NOMO-1 treated with dmso at 0.1 percent for 144 hours (cell line): ENCODE results near the gene PDCD4.

ENCODE experiments used
- DNase-seq: peaks from one replicate; lab custom pipeline; 2025; ENCODE audit not compliant: unreplicated experiment; lab: John Stamatoyannopoulos, UW

Gene PDCD4

DNA sequence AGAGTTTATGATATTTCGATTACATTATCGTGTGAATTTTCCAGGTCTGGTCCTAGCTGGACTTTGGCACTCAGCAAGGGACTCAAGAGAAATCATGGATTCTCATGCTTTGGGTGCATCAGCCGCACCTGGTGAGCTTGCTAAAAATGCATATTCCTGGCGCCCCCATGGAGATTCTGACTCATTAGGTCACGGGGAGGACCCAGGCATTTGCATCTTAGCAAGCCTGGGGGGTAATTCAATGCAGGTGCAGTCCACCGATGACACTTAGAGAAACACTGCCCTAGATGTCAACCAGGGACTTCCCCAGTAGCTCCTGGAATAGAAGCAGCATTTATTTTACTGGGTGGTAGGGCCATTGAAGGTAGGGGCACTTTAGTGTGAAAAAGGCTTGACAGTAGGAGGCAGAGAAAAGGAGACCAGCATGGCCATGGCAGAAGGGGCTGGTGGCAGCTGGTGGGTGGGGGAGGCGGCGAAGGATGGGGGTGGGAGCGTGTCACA lies 29.9 kb upstream of the PDCD4 start:
- DNase-seq: no peak

DNA sequence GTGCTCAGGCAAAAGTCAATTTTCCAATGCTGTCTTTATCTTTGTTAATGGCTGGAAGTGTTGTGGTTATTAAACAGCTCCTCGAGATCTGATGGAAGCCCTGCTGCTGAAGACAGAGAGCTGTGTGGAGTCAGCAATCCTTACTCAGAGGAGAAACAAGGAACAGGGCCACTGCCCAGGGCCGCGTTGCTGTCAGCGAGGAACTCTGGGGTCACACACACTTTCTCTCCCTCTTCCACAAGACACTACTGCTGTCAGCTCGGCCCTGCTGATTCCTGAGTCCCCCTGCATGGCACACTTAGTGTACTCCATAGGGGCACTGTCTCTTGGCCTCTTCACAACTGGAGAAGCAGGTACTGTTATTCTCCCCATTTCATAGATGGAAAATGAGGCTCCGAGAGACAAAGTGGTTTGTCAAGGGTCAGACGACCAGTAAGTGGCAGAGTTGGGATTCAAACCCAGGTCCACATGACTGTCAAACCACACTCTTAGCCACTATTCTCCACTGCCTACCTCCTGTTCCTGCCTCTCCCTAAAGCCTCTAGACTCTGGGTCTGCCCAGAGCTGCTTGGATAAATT lies 29.3 kb upstream of the PDCD4 start:
- no peak for DNase-seq

DNA sequence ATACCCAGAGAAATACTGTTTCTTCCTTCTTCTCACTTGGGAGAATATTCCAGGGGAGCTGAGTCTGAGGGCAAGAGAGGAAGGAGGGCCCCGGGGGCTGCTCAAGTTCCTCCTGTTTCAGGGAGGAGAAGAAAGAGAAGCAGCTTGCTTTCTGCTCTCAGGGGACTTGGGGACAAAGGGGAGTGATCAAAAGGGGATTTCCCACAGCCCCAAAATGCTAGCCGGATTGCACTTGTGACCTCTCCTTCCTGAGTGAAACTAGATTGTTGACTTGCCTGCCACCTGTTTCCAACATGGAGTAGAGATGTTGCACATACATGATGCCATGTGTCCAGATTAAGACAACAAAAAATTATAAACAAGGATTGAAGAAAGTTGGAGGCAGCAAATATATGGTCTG lies 28.7 kb upstream of the PDCD4 start:
- no peak for DNase-seq

DNA sequence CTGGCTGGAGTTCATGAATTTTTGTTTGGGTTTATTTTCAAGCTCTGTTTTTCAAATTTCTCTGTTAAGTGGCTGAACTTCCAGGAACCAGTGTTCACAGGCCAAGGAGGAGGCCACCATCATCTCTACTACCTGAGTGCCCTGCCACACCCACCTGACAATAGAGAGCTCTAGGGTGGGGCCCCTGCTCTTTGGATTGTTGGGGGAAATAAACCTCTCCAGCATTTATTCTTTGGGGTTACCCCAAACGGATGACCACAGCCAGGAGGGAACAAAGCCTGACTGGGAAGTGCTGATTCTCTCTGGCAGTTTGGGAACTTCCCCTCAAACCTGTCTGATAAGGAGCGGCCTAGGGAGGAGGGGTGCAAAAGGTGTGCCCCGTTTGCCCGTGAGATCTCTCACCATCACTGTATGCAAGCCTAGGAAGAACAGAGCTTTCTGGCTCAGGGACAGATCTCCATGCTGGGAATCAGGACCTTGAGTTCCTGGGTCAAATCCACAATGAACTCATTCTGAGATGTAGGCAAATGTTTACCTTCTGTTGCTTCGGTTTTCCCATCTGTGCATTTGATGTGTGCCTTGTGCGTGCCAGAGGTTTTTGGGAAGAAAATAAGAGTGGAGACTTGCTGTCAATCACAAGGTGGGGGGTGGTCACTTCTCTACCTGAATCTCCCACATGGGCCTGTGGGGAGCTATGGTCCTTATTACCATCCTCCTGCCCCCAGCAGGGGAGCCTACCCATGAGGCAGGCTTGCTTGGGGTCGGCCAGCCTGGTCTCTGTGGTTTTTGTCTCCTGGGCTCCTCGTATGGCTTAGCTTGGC lies 27.7 kb upstream of the PDCD4 start:
- DNase-seq: no peak

DNA sequence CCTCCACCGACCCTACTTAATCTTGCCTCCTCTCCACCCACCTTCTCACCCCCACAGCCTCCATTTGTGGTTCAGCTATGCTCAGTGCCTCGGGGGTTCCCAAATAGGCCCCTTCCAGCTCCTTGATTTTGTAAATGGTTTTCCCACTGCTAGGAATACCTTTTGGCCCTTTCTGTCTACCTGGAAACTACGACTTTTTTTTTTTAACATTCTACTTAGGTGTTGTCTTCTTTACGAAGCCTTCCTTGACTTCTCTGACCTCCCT lies 27.2 kb upstream of the PDCD4 start:
- DNase-seq: no peak

DNA sequence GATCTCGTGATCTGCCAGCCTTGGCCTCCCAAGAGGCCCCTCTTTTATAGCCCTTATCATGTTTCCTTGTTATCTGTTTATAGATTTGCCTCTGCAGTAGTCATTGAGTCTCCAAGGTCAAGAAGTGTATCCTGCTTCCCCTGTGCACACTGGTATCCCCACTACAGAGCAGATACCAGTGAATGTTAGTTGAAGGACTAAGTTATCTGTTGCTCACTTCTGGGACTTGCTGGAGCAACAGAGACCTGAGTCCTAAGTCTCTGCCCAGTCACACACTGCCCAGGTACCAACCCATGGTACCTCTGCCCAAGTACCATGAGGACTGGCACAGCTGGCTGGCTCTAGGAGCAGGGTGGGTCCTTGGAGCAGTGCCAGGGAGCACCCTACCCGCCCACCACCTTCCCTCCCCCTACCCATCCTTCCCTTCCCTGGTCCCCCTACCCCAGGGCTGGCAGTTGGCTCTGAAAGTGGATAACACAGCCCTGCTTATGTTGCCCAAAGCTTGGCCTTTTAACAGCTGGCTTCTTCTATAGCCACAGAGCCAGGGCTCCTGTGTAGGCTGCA lies 26.5 kb upstream of the PDCD4 start:
- no peak for DNase-seq

DNA sequence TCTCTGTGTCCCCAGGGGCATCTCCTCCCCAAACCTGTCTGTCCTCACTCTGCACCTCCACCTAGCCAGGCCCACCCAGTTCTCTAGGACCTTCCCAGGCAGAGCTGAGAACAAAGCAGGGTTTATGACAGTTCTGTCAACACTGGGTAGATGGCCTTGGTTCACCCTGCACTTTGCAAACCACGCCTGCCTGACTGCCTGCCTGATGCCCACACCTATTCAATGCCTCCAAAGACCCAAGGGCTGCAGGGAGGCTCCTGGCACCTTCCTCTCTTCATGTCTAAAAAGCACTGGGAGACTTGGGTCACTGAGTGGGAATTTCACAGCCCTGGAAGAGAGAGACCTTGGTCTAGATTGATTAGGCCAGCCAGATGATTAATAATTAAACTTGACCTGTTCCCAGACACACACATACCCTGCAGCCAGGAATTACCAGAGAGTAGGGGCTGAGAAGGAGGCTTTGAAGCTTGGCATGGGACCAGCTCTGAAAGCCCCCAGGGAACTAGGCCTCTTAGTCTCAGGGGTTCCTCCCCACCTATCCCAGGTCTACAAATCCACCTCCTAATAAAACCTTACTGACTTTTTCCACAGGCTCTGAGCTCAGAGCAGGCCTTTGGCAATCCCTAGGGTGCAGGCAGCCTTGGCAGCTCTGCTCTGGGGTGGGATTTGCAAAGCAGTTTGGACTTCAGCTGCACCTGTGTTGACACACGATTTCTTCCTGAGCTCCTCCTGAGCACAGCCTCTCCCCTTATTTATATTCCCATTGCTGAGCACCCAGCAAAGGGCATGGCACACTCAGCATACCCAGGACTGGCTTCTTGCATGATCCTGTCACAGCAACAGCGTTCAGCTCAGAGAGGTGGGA lies 25.7 kb upstream of the PDCD4 start:
- DNase-seq: no peak

DNA sequence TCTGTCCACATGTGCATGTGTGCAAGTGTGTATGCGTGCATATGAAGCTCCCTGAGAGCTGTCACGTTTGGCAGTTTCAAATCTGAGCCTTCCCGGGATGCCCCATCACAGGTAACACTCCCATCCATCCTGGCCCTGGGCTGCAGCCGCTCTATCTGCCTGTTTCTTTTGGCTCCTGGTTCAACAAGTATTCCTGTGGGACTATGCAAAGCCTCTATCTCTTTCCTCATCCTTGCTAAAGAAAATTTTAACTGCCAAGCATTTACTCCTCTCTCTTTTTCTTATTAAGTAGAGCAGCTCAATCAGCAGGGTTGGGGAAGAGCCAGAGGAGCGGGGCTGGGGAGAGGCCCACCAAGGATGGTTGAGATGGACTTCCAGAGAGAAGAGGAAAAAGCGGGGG lies 24.4 kb upstream of the PDCD4 start:
- no peak for DNase-seq

DNA sequence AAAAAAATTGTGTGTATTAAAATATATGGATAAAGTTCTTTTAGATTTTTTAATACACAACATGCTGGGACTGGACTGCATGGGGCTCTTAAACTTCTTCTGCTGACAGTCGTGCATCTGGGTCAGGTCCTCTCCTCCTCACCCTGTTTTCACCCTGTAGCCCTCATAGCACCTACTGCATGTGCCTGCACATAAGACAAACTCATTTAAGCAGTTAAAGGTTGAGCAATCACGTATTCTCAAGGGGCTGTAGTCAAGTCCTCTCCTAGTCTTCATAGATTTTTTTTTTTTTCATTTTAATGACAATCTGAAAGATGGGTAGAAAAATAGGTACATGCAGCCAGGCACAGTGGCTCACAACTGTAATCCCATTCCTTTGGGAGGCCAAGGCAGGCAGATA lies 23.6 kb upstream of the PDCD4 start:
- DNase-seq: no peak

DNA sequence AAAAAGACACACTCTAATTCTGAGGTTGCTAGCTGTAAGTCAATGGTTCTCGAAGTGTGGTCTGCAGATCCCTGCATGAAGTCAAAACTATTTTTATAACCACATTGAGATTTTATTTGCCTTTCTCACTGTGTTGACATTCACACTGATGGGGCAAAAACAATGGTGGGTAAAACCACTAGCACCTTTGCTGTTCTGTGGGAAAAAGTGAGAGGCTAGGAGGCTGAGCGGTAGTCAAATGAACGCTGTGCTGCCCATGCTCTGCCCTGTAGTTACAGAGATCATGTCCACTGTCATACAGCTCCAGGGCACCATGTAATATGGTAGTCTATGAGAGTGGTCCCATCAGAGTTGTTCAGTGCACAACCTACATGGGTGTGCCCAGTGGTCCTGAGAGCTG lies 21.6 kb upstream of the PDCD4 start:
- no peak for DNase-seq

DNA sequence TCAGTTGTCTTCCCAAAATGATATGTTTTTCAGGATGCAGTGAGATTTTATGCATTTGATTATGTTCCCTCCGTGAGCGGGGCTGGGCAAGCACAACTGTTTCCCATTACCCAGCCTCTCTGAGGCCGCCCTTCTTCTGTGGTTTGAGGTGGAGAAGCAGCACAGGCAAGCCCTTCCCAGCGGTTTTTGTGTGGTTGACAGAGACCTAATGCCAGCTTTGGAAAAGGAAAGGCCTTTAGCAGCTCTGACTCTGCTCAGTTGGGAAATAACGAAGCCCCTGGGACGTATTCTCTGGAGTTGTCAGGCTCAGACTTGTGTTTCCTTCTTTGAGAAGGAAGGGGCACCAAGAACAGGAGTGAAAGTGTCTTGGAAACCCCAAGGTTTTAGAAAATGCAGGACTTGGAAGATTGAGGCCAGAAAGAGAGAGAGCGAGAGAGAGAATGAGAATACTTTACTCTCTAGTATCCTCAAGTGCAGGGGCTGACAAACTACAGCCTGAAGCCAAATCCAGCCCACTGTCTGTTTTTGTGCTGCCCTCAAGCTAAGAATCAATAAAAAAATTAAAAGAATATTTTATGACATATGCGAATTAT lies 20.6 kb upstream of the PDCD4 start:
- DNase-seq: peak; percentile 41

DNA sequence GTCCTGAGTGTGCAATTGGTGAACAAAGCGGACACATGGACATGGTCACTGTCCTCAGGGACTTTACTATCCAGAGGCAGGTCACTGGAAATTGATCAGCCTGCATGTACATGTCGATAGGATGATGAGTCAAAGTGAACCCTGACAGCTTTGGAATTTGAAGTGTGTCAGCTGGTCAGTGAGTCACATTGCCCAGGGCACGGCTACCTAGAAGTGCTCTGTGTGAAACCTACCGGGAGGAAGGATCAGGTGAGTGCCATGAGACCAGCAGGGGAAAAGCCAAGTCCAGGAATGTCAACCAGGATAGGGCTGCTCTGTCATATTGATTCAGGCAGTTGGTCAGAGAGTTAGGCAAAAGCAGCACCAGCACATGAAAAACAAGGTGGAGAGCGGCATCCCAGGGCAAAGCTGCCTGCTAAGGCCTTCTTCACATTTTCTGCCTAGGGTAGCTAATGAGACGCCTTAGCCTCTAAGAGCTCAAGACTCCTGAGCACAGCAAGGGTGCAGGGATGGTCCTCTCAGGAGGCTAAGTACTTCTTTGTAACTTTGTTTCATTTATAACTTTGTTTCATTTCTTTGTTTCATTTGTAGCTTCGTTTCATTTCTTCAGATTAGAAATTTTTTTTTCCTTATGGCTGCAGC lies 19.4 kb upstream of the PDCD4 start:
- DNase-seq: no peak

DNA sequence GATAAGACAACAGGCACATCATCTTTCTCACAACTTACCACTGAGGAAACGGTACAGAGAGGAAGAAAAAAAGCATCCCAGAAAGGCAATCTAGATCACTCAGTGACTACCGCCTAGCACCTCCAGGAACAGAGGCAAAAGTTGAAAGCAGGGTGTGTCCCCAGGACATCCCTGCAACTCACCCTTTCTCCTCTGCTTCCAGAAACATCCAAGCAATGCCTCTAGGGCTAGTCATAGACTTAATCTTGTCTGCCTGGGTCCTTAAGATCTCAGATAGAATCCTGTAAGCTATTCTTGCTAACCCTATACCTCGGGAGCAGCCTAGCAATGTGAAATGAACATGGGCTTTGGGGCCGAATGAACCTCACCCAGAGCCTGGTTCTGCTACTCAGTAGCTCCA lies 18.8 kb upstream of the PDCD4 start:
- no peak for DNase-seq

DNA sequence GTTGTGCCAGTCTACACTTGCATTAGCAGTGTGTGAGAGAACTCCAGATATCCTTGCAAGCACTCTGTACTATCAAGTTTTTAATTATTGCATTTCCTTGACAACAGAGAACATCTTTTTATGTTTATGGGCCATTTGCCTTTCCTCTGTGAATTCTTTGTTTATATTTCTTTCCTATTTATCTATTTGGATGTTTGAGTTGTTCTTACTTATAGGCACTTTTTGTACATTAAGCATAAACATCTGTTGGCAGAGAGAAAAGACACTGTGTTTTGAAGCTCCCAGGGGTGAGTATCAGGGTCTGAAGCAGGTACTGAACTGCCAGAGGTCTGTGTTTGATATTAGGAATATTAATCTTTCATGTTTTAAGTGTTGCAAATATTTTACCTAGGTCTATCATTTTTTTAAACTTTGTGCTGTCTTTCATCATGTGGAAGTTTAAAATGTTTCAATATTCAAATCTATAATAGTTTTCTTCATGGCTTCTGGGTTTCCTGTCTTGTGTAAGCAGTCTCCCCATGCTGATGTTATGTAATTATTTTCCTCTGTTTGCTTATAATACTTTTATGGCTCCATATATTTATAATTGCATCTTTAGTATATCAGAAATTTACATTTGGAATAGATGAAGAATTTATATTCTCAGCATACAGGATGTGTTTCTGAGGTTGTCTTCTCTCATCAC lies 17.7 kb upstream of the PDCD4 start:
- no peak for DNase-seq

DNA sequence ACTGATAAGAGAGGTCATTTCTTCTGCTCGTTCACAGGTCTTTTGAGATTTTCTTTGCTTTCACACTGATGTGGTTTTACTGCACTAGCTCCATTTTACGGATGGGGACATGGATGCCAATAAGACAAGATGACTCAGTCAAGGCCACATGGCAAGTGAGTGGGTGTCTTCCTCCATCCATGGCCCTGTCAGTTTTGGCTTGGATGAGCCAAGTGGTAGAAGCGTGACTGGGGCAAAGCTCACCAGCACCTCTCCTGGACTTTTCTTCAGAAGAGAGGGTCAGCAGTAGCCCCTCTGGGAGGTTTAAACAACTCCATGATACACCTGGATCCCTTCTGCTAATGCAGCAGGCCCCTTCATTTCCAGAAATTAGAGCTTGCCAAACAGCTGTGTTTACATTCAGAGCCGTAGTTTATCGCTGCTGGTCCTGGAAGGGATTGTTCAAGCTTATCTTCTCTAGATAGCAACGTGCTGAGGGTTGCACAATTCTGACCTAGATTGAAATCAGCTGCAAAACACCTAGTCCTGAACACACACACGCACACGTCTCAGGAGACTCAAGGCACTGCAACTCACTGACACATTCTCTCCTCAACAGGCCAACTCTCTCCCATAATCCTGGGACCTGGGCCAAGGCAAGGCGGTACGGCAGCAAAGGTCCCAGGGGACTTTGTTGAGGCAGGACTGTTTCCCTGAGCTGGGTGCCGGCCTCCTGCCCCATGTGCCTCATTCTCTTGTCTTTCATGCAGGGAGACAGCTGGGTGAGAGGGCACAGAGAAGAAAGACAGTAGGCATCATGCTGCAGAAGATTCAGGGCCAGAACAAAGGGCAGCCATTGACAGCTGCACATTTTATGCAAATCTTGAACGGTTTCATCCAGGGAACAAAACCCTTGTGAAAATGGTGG lies 14.2 kb upstream of the PDCD4 start:
- DNase-seq: no peak

DNA sequence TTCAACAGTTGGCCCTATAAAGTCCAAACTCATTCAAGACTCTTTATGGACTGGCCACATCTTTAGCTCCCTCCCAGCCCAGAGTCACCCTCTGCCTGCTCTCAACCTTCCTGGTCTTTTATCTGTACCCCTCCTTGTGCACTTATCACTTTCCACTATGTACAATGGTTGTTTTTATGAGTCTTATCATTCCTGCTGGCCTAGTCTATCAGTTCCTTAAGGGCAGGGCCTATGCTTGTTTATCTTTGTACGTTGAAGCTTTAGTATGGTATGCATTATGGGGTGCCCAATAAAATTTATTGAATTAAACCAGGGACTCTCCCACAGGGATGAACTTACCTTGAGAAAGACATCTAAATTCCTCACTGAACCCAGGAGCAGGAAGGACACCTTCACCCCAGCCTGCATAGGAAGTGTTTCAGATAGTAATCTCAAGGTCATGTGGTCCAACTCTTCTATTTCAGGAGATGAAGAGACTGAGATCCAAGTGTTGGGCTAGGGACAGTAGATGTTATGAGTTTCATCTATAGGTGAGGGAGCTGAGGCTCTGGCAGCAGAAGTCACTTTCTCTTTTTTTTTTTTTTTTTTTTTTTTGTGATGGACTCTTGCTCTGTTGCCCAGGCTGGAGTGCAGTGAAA lies 13.3 kb upstream of the PDCD4 start:
- DNase-seq: no peak

DNA sequence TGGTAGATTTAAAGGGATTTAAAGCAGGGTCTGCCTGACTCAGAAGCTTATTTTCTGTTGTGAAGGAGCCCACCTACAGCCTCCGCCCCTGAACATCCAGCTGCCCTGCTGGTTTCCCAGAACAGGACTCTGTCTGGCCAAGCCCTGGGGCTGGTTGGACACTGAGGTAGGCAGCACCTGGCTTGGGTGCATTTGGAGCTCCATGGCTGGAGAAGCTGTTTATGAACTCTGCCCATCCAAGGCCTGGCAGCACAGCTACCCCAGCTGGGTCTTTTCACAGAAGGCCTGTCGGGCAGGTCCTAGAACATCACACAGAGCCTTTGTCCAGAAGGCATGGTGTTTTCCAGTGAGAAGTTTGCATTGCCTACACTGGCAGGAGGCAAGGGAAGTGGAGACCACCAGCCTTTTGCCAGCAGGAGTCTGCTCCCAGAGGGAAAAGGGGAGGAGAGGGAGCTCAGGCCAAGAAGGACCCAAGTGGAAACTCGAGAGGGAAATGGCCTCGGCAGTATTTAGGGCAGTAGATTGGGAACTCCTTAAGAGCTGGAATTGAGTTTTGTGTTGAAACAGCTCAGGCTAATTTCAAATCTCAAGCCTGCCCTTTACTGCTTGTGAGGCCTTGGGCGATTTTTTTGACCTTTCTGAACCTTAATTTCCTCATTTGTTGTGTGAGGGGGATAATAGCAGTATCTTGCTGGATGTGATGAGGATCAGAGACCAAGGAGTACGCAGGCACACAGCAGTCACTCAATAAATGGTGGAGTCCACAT lies 12.3 kb upstream of the PDCD4 start:
- no peak for DNase-seq

DNA sequence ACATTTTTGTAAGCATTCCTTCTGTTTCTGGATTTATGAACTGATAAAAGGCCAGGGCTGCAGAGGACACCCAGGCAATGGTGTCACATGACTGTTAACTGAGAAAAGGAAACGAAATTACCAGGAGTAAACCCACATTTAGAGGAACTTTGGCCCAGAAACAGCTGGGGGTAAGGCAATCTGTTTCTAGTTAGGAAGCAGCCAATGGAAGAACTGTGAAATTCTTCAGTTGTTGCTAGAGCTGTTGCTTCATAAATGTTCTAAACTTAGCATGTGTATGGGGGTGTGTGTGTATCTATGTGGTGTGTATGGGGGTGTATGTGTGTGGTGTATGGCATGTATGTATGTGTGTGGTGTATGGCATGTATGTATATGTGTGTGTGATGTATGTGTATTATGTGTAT lies 11.8 kb upstream of the PDCD4 start:
- DNase-seq: peak; percentile 88
